ENCODE measurements around the gene ACADM.
A peak's percentile ranks its signal among the peaks of the same experiment; 100 is the strongest.
"Not testable (repeated sequence)": the region's sequence is repeated elsewhere in the genome, so short reads cannot be mapped to it uniquely, and the experiment has no call there.

ACADM gene

DNA sequence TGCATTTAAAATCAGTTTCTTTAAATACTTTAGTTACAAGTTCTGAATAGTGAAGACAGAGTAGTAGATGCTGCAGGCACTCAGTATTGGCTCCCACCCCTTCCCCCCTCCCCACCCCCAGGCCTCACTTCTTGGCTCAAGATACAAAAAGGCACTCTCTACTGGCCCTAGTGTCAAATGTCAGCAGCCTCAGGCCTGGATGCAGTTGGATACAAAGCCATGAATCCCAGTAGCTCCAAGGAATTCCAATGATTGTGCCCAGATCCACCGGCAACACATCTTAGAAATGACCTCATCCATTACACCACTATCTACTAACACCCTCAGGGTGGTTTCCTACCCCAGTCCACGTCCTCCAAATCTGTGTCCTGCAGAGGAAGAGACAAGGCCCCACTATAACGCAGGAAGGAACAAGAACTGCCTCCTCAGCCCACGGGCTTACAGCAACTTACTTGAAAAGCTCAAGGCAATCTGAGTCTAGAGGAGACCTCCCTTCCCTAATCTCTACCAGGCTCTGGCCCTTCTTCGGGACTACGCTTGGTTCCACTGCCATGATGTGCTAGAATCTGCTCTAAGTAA is 17.6 kb downstream of the ACADM start:
- DNase-seq = no peak

DNA sequence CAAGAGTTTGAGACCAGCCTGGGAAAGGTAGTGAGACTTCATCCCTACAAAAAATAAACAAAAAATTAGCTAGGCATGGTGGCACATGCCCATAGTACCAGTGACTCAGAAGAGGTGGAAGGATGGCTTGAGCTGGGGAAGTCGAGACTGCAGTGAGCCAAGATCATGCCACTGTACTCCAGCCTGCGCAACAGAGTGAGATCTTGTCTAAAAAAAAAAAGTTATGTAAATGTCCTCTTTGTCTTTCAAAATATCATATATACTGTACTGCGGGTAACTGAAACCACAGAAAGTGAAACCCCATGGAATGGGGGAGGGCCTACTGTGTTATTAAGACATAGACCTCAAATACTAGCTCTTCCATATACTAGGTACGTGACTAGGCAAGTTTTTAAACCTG is 20.8 kb downstream of the ACADM start:
- no peak for DNase-seq

DNA sequence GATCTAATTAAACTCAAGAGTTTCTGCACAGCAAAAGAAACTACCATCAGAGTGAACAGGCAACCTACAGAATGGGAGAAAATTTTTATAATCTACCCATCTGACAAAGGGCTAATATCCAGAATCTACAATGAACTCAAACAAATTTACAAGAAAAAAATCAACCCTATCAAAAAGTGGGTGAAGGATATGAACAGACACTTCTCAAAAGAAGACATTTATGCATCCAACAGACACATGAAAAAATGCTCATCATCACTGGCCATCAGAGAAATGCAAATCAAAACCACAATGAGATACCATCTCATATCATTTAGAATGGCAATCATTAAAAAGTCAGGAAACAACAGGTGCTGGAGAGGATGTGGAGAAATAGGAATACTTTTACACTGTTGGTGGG is 32.7 kb downstream of the ACADM start:
- not testable (repeated sequence) for DNase-seq

DNA sequence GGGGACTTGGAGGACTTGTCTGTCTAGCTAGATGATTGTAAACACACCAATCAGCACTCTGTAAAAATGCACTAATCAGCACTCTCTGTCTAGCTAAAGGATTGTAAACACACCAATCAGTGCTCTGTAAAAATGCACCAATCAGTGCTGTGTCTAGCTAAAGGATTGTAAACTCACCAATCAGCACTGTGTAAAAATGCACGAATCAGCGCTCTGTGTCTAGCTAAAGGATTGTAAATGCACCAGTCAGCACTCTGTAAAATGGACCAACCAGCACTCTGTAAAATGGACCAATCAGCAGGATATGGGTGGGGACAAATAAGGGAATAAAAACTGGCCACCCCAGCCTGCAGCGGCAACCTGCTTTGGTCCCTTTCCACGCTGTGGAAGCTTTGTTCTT is 34.0 kb downstream of the ACADM start:
- not testable (repeated sequence) for DNase-seq

DNA sequence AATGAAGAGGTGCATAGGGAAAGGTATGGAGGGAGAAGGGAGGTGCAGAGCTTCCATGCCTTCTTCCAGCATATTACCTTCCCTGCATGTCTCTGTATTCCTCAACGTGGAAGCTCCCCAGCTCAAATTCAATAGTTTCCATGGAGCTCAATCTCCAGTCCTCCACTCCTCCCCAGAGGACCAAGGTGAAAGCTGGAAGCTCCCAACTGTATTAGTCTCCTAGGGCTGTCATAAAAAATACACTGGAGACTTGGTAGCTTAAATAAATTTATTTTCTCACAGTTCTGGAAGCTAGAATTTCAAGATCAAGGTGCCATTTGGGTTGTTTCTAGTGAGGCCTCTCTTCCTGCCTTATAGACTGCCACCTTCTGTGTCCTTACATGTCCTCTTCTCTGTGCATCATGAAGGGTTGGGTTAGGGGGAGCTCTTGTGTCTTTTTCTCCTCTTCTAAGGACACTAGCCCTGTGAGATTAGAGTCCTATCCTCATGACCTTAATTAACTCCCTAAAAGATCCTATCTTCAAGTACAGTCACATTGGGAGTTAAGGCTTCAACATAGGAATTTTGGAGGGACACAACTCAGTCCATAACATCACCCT is 39.6 kb downstream of the ACADM start:
- DNase-seq = no peak

DNA sequence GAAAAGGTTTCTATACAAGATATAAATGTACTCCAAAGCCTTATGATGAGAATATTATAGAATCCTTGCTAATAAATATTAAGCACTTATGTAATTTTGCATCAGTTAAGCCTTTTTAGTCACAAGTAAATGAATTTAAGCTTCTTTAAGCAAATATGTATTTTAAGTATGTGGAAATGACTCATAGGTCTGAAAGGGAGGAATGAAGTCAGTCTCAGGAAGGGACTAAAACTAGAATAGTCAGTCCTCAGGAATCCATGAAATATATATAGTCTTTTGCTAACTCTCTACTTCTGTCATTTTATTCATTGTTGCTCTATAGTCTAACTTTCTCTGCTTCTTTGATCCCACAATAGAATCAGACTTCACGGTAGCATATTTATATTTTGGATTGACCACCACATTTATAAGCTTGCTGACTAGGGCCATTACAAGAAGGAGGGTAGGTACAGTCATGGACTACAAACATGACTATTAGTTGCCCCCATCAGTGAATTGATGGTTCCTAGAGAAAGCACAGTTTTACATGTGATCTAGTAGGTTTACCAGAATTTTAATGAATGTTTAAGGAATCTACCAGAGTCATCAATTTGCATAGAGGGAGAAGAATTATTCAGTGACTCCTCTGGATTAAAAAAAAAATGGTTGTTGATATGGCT is 41.3 kb downstream of the ACADM start:
- DNase-seq = no peak

DNA sequence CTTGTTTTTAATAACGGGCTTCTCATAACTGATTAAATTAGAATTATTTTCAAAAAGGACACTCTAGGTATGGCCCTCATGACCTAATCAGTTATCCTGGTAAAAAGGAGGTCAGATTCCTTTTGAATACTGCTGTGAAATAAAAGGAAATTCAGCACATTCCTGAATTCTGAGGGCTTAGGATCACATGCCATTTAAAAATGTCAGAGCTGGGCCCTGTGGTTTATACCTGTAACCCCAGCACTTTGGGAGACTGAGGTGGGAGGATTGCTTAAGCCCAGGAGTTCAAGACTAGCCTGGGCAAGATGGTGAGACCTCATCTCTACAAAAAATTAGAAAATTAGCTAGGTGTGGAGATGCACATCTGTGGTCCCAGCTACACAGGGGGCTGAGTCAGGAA is 43.5 kb downstream of the ACADM start:
- DNase-seq = no peak

DNA sequence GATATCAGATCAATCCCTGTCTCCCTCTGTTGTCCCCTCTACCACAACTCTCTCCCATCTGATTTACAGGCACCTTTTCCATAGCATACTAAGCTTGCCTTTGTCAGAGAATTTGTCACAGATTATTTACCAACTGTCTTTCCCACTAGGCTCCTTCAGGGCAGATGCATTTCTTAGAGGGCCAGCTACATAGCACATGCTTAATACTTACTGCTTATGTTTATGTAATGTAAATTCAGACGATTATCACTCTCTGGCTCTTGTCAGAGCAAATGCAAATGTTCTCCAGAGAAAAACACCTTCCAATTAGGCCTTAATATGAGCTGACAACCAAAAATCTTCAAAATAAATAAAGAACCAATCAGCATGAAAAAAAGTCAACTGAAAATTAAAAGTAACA is 46.3 kb downstream of the ACADM start:
- DNase-seq = no peak

DNA sequence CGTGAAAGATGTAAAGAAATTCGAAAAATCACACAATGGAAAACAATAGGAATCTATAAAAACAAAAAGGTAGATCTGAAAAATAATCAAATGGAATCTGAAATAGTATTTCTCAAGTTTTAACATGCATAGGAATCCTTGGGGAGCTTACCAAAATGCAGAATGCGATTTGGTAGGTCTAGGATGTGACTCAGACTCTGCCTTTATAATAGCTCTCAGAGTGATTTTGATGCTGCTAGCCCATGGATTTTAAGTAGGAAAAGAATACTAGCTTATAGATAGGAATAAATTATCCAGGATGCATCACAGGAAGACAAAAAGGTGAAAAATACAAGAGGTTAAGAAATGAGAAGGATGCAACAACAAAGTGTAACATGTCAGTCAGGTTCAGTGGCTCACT is 47.5 kb downstream of the ACADM start:
- DNase-seq = no peak

DNA sequence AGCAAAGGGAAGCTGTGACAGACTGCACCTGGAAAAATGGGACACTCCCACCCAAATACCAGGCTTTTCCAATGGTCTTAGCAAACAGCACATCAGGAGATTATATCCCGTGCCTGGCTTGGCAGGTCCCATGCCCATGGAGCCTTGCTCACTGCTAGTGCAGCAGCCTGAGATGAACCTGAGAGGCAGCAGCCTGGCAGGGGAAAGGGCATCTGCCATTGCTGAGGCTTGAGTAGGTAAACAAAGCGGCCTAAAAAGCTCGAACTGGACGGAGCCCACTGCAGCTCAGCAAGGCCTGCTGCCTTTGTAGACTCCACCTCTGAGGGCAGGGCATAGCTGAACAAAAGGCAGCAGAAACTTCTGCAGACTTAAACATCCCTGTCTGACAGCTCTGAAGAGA is 53.3 kb downstream of the ACADM start:
- DNase-seq = not testable (repeated sequence)

DNA sequence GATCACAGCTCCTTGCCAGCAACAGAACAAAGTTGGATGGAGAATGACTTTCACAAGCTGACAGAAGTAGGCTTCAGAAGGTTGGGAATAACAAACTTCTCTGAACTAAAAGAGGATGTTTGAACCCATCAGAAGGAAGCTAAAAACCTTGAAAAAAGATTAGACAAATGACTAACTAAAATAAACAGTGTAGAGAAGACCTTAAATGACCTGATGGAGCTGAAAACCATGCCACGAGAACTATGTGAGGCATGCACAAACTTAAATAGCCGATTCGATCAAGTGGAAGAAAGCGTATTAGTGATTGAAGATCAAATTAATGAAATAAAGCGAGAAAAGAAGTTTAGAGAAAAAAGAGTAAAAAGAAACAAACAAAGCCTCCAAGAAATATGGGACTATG is 54.2 kb downstream of the ACADM start:
- DNase-seq = not testable (repeated sequence)

DNA sequence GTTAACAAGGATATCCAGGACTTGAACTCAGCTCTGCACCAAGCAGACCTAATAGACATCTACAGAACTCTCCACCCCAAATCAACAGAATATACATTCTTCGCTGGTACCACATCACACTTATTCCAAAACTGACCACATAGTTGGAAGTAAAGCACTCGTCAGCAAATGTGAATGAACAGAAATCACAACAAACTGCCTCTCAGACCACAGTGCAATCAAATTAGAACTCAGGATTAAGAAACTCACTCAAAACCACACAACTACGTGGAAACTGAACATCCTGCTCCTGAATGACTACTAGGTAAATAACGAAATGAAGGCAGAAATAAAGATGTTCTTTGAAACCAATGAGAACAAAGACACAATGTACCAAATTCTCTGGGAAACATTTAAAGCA is 55.7 kb downstream of the ACADM start:
- not testable (repeated sequence) for DNase-seq

DNA sequence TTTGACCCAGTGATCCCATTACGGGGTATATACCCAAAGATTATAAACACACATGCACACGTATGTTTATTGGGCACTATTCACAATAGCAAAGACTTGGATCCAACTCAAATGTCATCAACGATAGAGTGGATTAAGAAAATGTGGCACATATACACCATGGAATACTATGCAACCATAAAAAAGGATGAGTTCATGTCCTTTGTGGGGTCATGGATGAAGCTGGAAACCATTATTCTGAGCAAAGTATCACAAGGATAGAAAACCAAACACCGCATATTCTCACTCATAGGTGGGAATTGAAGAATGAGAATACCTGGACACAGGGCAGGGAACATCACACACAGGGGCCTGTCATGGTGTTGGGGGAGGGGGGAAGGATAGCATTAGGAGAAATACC is 59.4 kb downstream of the ACADM start:
- not testable (repeated sequence) for DNase-seq

DNA sequence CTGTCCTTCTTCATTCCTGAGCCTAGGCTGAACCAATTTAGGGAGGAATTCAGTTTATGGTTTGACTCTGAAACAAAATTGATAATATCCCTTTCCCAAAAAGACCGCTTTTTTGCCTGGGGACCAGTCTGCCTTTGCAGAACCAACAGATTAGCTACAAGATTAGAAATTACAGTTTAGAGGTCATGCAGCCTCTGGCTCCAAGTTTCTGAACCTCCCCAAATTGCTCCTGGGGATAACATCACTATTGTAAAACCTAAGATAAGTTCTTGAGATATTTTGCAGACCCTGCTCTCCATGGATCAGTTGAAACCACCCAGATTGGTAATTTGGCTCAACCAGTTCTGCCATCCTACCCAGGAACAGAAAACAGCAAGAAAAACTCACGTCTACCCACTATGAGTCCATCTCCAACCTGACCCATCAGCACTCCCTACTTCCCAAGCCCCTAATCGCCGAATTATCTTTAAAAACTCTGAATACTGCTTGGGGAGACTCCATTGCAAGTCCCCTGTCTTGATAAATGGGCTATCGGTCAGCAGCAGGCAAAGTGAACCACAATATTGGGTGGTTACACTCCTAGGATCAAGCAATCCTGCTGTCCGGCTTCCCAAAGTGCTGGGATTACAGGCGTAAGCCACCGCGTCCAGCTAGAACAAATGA is 60.9 kb downstream of the ACADM start:
- no peak for DNase-seq

DNA sequence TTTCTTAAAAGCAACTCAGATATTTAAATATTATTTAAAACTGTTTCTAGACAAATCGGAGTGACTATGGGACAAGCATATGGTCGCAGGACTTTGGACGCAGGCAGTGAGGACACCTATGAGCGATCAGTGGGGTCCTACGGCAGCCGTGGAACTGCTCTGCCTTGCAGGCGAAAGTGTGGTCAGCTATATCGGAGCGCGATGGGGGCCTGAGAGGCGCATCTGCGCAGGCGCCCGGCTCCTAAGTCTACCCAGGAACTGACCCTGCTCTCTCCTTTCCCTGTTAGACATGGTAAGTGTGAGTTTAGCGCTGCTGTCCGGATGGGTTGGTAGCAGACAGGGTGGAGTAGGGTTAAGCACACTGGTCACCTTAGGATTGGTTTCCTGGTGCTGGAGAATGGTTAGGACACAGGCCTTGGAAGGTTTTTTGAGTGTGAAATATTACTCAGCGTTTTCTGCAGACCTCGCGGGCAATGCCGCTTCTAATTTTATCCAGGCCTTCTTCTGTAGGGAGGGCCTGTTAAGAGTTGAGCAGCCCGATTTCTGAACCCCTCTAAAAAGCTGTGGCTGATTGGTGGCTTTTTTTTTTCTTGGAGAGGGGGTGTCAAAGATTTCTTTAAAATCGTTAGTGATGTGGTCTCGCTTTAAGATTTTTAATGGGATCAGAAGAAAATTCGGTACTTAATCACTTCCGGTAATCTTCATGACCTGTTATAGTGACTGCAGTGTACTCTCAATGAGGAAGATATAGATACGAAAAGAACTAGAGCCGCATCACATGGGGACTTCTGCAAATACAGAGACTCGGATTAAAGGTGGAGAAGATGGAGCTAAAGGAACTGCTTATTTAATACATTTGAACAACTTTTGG is 61.7 kb downstream of the ACADM start, which contains the start of gene RABGGTB:
Gene RABGGTB (plus strand): TSS at position 274 of the 871 bp plus-strand sequence. CDS start 16 bp downstream, at position 290.
- peak; percentile 92 to 98 for DNase-seq

DNA sequence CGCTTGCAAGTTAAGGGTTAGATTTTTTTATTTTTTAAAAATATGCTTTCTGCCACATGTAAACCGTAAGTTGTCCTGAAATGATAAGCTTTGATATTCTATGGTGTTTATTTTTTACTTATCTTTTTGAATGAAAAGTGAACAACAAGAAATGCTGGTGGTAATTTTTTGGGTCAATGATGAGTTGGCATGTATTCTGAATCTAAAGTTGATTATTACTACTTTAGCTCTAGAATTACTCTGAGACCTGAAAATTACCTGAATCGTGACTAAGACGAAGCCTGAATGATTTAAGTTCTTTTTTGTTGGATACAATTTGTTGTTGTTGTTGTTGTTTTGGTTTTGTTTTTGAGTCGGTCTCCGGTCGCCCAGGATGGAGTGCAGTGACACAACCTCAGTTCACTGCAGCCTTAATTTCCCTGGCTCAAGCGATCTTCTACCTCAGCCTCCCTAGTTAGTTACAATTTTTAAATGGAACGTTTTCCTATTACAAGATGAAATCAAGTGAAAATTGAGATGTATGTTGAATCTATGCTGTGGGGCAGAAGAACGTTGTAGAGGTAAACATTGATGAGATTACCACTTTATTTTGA is 62.5 kb downstream of the ACADM start:
- no peak for DNase-seq

DNA sequence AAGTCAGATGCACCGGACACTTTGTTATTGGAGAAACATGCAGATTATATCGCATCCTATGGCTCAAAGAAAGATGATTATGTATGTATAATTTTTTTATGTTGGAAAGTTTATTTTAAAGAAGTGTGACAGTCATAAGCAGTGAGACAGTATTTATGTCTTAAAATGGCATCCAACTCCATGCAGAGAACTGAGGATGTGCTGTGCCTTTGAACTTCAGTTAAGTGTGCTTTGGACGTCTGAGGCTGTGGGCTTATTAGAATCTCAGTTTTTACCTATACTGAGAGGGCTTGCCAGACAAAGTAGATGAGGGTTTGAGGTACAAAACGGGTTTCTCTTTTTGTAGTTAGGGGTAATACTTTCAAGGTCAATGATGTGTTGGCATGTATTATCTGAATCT is 63.0 kb downstream of the ACADM start:
- DNase-seq = no peak

DNA sequence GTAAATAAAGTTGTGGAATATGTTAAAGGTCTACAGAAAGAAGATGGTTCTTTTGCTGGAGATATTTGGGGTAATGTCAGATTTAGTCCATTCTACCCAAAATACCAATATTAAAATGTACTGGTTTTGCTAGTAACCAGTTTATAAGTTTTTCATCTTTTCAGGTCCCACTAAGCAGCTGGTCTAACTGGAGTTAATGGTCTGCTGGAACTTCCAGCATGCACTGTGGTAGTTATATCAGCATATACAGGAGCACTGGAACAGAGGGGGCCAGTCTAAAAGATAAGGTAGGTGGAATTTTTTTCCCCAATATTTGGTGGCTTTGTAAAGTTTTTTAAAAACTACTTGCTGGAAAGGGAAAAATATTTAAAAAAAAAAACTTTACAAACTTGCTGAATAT is 65.5 kb downstream of the ACADM start:
- DNase-seq = no peak

DNA sequence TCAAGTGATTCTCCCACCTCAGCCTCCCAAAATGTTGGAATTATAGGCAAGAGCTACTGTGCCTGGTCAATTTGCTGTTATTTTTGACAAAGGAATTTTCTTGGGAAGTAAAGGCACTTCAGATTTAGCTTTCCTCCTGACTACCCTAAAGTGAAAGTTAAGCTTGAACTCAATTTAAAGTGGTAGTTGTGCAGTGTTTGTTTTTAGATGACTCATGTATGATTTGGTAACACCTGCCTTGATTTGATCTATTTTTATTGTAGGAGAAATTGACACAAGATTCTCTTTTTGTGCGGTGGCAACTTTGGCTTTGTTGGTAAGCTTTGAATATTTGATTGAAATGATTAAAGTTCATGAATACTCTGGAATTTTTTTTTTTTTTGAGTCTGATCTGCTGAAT is 66.5 kb downstream of the ACADM start:
- DNase-seq = no peak

DNA sequence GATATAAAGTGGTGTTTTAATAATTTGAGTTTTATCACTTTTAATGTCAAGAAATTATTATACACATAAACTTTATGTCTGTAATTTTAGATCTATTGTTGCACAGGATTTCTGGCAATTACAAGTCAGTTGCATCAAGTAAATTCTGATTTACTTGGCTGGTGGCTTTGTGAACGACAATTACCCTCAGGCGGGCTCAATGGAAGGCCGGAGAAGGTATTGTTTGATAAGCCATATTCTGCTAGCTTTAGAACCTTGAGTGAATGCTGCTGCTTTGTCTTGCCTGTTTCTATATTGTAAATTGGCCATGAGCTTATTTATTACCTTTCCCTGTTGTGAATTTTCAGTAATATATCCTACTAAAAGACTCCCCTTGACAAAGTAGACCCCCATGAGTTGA is 67.6 kb downstream of the ACADM start:
- no peak for DNase-seq

DNA sequence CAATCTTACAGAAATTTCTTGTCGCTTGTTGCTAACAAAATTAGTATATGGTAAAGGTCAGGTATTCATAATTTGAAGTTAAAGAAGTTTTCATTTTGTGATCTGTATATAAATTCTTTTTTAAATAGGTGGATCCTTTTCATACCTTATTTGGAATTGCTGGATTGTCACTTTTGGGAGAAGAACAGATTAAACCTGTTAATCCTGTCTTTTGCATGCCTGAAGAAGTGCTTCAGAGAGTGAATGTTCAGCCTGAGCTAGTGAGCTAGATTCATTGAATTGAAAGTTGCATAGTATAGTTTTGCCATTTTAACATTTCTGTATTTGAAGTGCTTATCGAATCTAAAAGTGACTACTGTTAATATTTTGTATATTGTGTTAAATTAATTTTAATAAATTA is 69.9 kb downstream of the ACADM start:
- no peak for DNase-seq

DNA sequence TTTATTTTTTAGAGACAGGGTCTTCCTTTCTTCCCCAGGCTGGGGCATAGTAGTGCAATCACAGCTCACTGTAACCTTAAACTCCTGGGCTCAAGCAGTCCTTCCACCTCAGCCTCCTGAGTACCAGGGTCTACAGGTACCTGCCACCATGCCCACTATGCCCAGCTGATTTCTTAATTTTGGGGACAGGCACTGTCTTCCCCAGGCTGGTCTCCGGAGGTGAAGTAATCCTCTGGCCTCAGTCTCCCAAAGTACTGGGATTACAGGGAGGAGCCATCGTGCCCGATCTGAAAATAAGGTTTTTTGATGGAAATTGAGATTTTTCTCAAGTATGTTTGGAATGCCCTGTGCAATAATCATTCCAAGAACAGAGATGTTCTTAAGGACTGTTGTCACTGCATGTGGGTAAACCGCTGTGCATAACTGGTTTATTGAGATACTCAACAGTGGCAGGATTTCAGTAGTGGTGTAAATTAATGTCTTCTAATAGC is 71.2 kb downstream of the ACADM start:
- no peak for DNase-seq

Measured in hippocampal formation (tissue), 2 donors.